GM12872 (cell line): ENCODE data around the gene CDH22.

Source experiments
- TF ChIP-seq, protein P1 (sequence below): IDR thresholded peaks from 3 replicates; pipeline ENCODE4 v1.5.1; 2011; ENCODE audit warnings: low read depth, mild to moderate bottlenecking, low read length, moderate library complexity; ENCODE audit not compliant: insufficient read depth

CDH22 gene

DNA sequence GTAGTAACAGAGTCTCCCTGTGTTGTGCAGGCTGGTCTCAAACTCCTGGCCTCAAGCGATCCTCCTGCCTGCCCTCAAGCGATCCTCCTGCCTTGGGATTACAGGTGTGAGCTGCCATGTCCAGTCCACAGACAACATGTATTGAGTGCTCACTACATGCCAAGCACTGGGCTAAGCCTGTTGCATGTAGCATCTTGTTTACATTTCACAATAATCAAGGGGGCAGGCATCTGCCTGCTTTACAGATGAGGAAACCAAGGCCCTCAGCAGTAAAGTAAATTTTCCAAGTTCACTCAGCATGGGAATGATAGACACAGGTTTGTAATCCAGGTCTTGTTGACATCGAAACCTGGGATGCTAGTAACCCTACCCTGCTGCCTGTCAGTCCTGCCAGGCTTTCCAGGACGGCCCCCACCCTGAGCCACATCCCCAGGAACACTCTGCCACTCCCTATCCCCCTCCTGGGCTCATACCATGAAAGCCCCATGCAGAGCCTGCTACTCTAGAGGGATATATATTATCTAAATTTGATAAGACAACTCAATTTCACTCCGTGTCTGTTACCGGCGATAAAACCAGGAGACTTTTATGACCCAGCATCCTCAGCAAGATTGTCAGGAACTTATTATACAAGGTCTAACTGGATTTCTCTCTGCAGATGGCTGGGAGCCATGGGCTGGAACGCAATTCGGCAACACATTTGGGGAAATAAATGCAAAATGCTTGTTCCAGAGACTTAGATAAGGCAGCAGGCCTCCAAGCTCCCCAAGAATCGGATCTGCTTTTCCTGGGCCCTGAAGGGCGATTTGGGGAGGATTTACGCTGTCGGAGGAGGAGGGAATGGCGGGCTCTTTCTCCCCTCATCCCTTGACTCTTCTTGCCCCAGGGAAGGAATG is 159.7 kb downstream of the CDH22 start:
- TF ChIP-seq, protein P1, sequence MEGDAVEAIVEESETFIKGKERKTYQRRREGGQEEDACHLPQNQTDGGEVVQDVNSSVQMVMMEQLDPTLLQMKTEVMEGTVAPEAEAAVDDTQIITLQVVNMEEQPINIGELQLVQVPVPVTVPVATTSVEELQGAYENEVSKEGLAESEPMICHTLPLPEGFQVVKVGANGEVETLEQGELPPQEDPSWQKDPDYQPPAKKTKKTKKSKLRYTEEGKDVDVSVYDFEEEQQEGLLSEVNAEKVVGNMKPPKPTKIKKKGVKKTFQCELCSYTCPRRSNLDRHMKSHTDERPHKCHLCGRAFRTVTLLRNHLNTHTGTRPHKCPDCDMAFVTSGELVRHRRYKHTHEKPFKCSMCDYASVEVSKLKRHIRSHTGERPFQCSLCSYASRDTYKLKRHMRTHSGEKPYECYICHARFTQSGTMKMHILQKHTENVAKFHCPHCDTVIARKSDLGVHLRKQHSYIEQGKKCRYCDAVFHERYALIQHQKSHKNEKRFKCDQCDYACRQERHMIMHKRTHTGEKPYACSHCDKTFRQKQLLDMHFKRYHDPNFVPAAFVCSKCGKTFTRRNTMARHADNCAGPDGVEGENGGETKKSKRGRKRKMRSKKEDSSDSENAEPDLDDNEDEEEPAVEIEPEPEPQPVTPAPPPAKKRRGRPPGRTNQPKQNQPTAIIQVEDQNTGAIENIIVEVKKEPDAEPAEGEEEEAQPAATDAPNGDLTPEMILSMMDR: no peak

DNA sequence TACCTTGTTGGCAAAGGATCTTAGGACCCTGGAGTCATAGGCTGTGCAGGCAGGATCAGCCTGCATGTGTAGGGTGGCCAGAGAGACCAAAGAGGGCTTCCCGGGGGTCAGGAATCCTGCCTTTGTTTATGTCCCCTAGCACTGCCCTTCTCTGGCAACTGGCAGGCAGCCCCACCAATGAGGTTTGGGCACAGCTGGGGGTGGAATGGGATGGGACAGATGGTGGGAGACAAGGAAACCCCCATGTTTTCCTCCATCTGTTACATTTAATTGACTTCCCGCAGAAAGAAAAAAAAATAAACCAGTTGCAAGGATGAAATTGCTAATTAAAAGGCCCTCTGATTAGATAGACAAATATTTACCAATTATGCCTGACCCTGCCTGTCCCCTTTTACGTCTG is 162.6 kb downstream of the CDH22 start:
- TF ChIP-seq, protein P1: no peak

DNA sequence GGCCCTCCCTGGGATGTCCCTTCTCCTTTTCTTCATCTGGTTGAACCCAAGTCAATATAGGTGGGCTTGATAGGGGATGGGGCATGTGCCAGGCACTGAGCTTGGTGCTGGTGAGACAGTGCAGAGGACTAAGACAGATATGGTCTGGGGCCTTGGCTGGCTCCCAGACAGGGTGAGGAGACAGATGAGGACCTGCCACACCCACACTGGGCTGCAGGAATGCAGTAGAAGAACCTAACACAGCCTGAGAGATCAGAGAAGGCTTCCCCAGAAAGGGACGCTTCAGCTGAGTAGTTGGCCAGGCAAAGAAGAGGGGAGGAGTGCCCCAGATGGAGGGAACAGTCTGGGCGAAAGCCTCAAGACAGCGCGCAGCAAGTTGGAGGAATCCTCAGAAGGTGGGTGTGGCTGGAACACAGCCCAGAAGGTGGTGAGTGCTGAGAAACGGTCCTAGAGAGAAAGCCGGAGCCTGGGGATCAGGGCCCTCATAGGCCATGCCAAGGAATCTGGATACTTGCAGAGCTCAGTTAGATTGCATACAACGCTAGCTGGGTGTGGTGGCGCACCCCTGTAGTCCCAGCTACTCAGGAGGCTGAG is 163.8 kb downstream of the CDH22 start:
- TF ChIP-seq, protein P1: no peak

DNA sequence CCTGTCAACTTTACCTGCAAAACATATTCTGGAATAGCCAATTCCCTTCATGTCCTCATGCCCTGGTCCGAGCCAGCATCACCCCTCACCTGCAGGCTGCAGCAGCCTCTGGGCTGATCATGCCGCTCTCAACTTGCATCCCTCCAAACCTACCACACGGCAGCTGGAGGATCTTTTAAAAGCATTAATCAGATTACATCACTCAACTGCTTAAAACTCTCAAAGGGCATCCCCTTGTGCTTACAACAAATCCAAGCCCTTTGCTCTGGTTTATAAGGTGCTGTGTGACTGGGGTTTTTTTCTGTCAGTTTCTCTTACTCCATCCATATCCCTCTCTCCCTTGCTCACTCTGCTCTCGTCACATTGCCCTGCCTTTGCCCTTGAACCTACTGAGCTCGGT is 166.2 kb downstream of the CDH22 start:
- TF ChIP-seq, protein P1: no peak

DNA sequence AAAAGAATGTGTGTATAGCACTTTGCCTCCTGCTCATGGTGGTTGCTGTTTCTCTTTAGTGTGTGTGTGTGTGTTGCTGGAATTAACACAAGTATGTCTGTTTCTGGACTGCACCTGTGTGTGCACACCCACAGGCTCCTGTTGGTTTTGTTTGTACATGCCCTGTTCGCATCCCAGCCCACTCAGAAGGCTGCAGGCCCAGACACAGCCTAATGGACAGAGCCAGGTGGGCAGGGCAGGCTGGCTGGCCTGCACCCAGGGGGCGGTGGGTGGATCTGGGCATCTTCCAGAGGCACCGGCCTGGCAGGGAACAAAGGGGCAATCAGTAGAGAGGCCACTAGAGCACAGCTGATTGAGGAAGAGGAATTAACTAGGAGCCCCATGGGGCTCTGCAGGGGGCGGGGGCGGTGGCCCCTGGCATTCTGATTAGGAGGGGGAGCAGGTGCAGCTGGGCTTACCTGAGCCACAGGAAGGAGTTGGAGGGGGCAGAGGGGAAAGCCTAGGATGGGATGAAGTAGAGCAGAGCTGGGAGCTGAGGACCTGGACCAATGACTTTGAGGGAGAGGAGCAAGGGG is 168.3 kb downstream of the CDH22 start:
- TF ChIP-seq, protein P1: no peak

DNA sequence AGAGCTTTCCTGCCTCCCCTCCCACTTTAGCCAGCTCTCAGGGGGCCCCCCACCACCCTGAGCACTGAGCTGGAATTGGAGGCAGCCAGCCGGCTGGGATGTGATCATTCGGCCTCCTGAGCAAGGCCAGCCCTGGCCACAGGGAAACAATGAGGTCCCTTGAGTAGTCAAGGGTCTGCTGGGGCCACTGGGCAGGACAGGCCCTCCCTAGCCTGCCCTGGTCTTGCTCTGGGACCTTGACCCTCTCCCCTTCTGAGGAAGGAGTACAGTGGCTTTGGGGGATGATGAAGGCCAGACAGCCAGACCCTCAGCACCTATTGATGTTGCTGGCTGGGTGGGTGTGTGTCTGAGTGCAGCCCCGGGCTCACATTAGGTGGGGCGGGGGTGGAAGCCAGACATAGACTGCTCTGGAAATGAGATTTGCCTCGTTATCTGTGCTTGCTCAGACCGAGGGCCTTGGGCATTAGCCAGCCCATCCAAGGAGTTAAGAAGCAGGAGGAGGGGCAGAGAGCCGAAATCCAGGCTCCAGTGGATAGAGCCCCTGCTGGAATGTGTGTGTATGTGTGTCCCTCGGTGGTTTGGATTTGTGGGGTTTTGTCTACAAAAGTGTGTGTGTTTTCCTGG is 168.9 kb downstream of the CDH22 start:
- TF ChIP-seq, protein P1: no peak

DNA sequence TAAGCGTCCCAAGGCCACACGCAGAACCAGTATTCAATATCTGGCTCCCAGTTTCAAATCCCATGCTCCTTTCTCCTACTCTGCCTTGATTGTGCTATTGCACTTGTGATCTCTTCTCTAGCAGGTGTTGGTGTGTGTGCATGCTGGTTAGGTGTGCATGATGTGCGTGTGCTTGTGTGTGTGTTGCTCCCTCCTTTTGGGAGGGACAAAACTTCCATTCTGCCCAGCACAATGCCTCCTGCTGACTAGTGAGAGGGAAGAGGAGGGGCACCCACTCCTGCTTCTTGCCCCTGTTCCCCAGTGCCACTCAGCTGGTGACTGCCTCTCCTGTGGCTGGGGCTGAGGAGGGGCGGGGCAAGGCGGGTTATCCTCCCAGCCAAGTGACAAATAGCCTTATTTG is 170.5 kb downstream of the CDH22 start:
- TF ChIP-seq, protein P1: no peak
